Keratinocyte (primary cell): ENCODE measurements around the gene PCNT. TPM values are rescaled to one million over a fixed set of nuclear protein-coding genes. Genes with fewer than 3 reads are reported as not detected.

ENCODE experiments used
- DNase-seq: peaks from one replicate; pipeline ENCODE4 v3.0.0-alpha.2; 2011; ENCODE audit warnings: low read depth, missing footprints, low spot score
- FAIRE-seq: peaks from 2 replicates; lab custom pipeline; 2011; peaks lifted over from hg19 to GRCh38; lab: Jason Lieb, UNC
- H2AFZ ChIP-seq: 2 replicates; pipeline ENCODE4 v1.6.0; 2012; ENCODE audit warnings: low read length, control low read depth, inconsistent platforms; ENCODE audit not compliant: control insufficient read depth
- H3K27ac ChIP-seq: 2 replicates; pipeline ENCODE4 v1.5.1; 2011; ENCODE audit warnings: low read length; ENCODE audit not compliant: control insufficient read depth, insufficient read depth
- H3K27me3 ChIP-seq: 3 replicates; pipeline ENCODE4 v1.6.0; 2011; ENCODE audit warnings: low read length; ENCODE audit not compliant: control insufficient read depth, insufficient read depth; ENCODE audit errors: extremely low read depth
- H3K36me3 ChIP-seq, 2 experiments: 2 replicates in 1 of 2; 3 replicates in 1 of 2; pipeline ENCODE4 v1.5.1; 2011; ENCODE audit warnings: low read length in 2 of 2, mild to moderate bottlenecking in 1 of 2; ENCODE audit not compliant: control insufficient read depth in 2 of 2, insufficient read depth in 2 of 2; ENCODE audit errors: extremely low read depth in 1 of 2
- H3K4me1 ChIP-seq: 3 replicates; pipeline ENCODE4 v1.5.1; 2011; ENCODE audit warnings: low read length; ENCODE audit not compliant: control insufficient read depth, insufficient read depth; ENCODE audit errors: extremely low read depth
- H3K4me2 ChIP-seq: 3 replicates; pipeline ENCODE4 v1.6.0; 2011; ENCODE audit warnings: low read depth, low read length; ENCODE audit not compliant: control insufficient read depth, insufficient read depth; ENCODE audit errors: extremely low read depth
- H3K4me3 ChIP-seq, 3 experiments: fragments of 200-600 bp in 1 of 3; sonication (generic) in 1 of 3; 2 replicates in 2 of 3; 3 replicates in 1 of 3; pipeline ENCODE4 v1.5.1; 2011 to 2016; ENCODE audit warnings: low read length in 3 of 3, mild to moderate bottlenecking in 3 of 3, control low read depth in 2 of 3, inconsistent platforms in 1 of 3, low read depth in 1 of 3, mixed read lengths in 1 of 3, mixed run types in 1 of 3, moderate library complexity in 1 of 3; ENCODE audit not compliant: control insufficient read depth in 2 of 3, insufficient read depth in 2 of 3; ENCODE audit errors: extremely low read depth in 1 of 3
- H3K79me2 ChIP-seq: 2 replicates; pipeline ENCODE4 v1.6.0; 2012; ENCODE audit warnings: low read length; ENCODE audit not compliant: control insufficient read depth, insufficient read depth
- H3K9ac ChIP-seq: 3 replicates; pipeline ENCODE4 v1.6.0; 2011; ENCODE audit warnings: low read length; ENCODE audit not compliant: control insufficient read depth, insufficient read depth; ENCODE audit errors: extremely low read depth
- H3K9me1 ChIP-seq: 3 replicates; pipeline ENCODE4 v1.6.0; 2011; ENCODE audit warnings: low read length; ENCODE audit not compliant: control insufficient read depth, insufficient read depth; ENCODE audit errors: extremely low read depth
- H3K9me3 ChIP-seq: 2 replicates; pipeline ENCODE4 v1.5.1; 2012; ENCODE audit warnings: low read depth, low read length; ENCODE audit not compliant: control insufficient read depth
- H4K20me1 ChIP-seq: 3 replicates; pipeline ENCODE4 v1.6.0; 2011; ENCODE audit warnings: low read length; ENCODE audit not compliant: control insufficient read depth, insufficient read depth; ENCODE audit errors: extremely low read depth
- EZH2 ChIP-seq: IDR thresholded peaks from one replicate; pipeline ENCODE4 v1.6.1; 2012; ENCODE audit warnings: inconsistent platforms, mild to moderate bottlenecking, low read length, moderate library complexity
- dilution Hi-C: fragments of 300-500 bp; cut with MboI; formaldehyde crosslinking; loops from one replicate; pipeline ENCODE4 v1.7.0; 2020; ENCODE audit warnings: low sequenced_read_pairs; ENCODE audit not compliant: extremely low pct_ligation_motif_present
- polyA plus RNA-seq, 5 experiments: library from polyadenylated mRNA; depleted of rRNA in 3 of 5; stranded (reverse) in 3 of 5; stranded (forward) in 1 of 5; unstranded in 1 of 5; fragments of >200 nt; gene quantifications; 1 replicate in 1 of 5; 2 replicates in 3 of 5; 3 replicates in 1 of 5; pipeline versions ENCODE4 v1.2.1 to v1.2.3, GENCODE V29; 2011 to 2012; ENCODE audit warnings: missing spikeins in 2 of 5, low read depth in 1 of 5, low replicate concordance in 1 of 5
- TF ChIP-seq, protein P1 (sequence below), 3 experiments: IDR thresholded peaks in 1 of 3; conservative IDR thresholded peaks in 1 of 3; optimal IDR thresholded peaks in 1 of 3; 2 replicates in 2 of 3; 3 replicates in 1 of 3; pipeline versions ENCODE3 to v1.5.1; 2011; ENCODE audit warnings: low read length in 3 of 3, mild to moderate bottlenecking in 3 of 3, moderate library complexity in 2 of 3, control low read depth in 1 of 3, inconsistent platforms in 1 of 3; ENCODE audit not compliant: insufficient read depth in 2 of 3; ENCODE audit errors: extremely low read depth in 1 of 3

Gene PCNT
- polyA plus RNA-seq, 1 donor (not counting 4 experiments of a cell fraction or from before 2014, with no cell fraction given) = 9.8 TPM

DNA sequence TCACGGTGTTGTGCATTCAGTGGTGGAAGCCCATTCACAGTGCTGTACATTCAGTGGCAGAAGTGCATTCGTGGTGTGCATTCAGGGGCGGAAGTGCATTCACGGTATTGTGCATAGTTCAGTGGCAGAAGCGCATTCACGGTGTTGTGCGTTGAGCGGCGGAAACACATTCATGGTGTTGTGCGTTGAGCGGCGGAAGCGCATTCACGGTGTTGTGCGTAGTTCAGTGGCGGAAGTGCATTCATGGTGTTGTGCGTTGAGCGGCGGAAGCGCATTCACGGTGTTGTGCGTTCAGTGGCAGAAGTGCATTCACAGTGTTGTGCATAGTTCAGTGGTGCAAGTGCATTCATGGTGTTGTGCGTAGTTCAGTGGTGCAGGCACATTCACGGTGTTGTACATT, 60.6 kb downstream of the PCNT start:
- Histone ChIP-seq H3K4me2 (no peak overlapping the region), H3K27me3 (no peaks in the 10 kb centered on the region), H3K36me3 (peaks cover 9 to 24% of the 10 kb centered on the region in 2 experiments), H3K4me3 (no peak overlapping the region), H3K9me1 (no peaks in the 10 kb centered on the region), H3K79me2 (peaks cover 42% of the 10 kb centered on the region), H3K27ac (no peak overlapping the region), H4K20me1 (no peaks in the 10 kb centered on the region), H3K9me3 (no peaks in the 10 kb centered on the region), H3K4me1 (no peaks in the 10 kb centered on the region), H3K9ac (no peak overlapping the region), H2AFZ (no peak overlapping the region)
- DNase-seq = no peak
- TF ChIP-seq, protein P1, sequence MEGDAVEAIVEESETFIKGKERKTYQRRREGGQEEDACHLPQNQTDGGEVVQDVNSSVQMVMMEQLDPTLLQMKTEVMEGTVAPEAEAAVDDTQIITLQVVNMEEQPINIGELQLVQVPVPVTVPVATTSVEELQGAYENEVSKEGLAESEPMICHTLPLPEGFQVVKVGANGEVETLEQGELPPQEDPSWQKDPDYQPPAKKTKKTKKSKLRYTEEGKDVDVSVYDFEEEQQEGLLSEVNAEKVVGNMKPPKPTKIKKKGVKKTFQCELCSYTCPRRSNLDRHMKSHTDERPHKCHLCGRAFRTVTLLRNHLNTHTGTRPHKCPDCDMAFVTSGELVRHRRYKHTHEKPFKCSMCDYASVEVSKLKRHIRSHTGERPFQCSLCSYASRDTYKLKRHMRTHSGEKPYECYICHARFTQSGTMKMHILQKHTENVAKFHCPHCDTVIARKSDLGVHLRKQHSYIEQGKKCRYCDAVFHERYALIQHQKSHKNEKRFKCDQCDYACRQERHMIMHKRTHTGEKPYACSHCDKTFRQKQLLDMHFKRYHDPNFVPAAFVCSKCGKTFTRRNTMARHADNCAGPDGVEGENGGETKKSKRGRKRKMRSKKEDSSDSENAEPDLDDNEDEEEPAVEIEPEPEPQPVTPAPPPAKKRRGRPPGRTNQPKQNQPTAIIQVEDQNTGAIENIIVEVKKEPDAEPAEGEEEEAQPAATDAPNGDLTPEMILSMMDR (optimal IDR thresholded peaks at IDR 0.05 in 1 of 3, IDR thresholded peaks at IDR 0.05 in 1 of 3, conservative IDR thresholded peaks at IDR 0.05 in 1 of 3; ENCODE audit: extremely low read depth in 1 of 3, insufficient read depth in 2 of 3, low read length in 3 of 3) = no peak
- TF ChIP-seq EZH2 = no peak
- FAIRE-seq = no peak
- dilution Hi-C loops = no loop called here

DNA sequence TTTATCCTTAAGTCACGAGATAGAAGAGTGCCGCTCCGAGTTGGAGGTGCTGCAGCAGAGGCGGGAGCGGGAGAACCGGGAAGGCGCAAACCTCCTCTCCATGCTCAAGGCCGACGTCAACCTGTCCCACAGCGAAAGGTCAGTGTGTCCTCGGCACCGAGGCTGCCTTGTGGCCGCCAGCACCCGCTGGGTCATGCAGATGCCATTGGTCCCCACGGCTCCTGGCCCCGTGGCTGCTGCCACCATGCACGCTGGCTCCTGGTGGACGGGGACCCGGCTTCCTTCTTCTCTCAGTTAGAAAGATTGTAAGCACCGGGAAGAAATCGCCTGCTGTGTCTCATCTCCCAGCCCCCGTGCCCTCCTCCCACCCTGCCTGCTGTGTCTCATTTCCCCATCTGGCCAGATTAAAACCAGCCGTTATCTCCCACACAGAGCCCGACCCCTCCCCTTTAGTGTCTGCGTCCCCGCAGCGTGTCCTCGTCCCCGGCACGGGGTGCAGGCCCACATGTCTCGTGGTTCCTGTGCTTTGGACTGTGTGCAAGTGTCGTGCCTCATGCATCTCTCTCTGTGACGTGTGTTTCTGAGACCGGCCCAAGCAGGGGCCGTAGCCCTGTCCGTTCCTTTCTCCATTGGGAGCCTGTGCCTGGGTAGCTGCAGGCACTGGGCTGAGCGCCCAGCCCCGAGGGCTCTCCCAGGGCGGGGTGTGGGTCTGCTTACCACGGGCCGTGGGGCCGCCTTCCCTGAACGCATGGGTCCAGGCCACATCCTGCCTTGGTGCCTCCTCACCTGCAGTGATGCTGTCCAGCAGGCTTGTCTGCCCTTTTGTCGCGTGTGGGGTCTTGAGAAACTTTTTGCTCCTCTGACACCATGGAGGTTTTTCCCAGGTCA, 62.1 kb downstream of the PCNT start:
- H2AFZ ChIP-seq = no peak overlapping the region
- no peak overlapping the region for H3K4me2 ChIP-seq
- H3K36me3 ChIP-seq = peaks cover 14 to 24% of the 10 kb centered on the region in 2 experiments
- H3K9ac ChIP-seq = no peak overlapping the region
- no peak for TF ChIP-seq EZH2
- TF ChIP-seq, protein P1 (optimal IDR thresholded peaks at IDR 0.05 in 1 of 3, IDR thresholded peaks at IDR 0.05 in 1 of 3, conservative IDR thresholded peaks at IDR 0.05 in 1 of 3; ENCODE audit: extremely low read depth in 1 of 3, insufficient read depth in 2 of 3, low read length in 3 of 3) = no peak
- DNase-seq (no peak), FAIRE-seq (no peak)
- dilution Hi-C loops = no loop called here
- no peaks in the 10 kb centered on the region for H3K27me3 ChIP-seq
- no peaks in the 10 kb centered on the region for H3K9me1 ChIP-seq
- no peak overlapping the region for H3K4me3 ChIP-seq
- no peaks in the 10 kb centered on the region for H4K20me1 ChIP-seq
- H3K27ac ChIP-seq = no peak overlapping the region
- H3K79me2 ChIP-seq = peaks cover 33% of the 10 kb centered on the region
- H3K9me3 ChIP-seq = no peaks in the 10 kb centered on the region
- no peaks in the 10 kb centered on the region for H3K4me1 ChIP-seq
